GM12891 (cell line): ENCODE results near the gene CHPF2.

Experiments
- PAX5 ChIP-seq: IDR thresholded peaks from 2 replicates; pipeline ENCODE4 v1.6.1; 2011; ENCODE audit warnings: low read length, moderate library complexity, mild to moderate bottlenecking; ENCODE audit not compliant: insufficient read depth, severe bottlenecking
- POLR2A ChIP-seq: IDR thresholded peaks from 2 replicates; pipeline ENCODE4 v1.6.1; 2011; ENCODE audit warnings: low read depth, low read length, control low read depth
- POLR2AphosphoS5 ChIP-seq: IDR thresholded peaks from 2 replicates; pipeline ENCODE4 v1.6.1; 2011; ENCODE audit warnings: low read depth, low read length, control low read depth
- POU2F2 ChIP-seq: IDR thresholded peaks from 2 replicates; pipeline ENCODE4 v1.6.1; 2011; ENCODE audit warnings: low read depth, mild to moderate bottlenecking, control low read depth, low read length, moderate library complexity
- SPI1 ChIP-seq: IDR thresholded peaks from 2 replicates; pipeline ENCODE4 v1.6.1; 2011; ENCODE audit warnings: low read depth, low read length, control low read depth
- TAF1 ChIP-seq: IDR thresholded peaks from 2 replicates; pipeline ENCODE4 v1.6.1; 2011; ENCODE audit warnings: low read depth, low read length, control low read depth

DNA sequence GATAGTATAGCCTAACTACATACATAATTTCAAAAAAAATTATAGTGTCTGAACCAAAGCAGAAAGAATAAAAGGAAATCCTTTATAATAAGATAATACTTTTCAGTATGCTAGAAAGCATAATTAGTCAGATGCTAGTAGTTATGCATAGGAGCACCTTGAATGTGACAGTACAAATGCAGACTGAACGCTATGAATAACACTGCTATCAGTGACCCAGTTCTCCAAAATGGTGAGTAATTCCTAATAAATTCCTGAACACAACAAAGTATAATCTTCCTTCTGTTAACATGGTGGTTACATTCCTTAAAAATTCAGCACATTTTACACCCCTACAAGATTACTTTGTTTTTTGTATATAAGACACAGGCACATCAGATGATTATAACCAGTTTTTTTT lies 1.2 kb upstream of the CHPF2 start:
- TF ChIP-seq POLR2A, result no peak
- TF ChIP-seq POLR2AphosphoS5, result no peak
- no peak for TF ChIP-seq TAF1
- no peak for TF ChIP-seq SPI1
- no peak for TF ChIP-seq POU2F2
- TF ChIP-seq PAX5, result no peak
